Measurements from ENCODE around the gene NDUFS4.
"Not testable (repeated sequence)": the region's sequence is repeated elsewhere in the genome, so short reads cannot be mapped to it uniquely, and the experiment has no call there.

Gene NDUFS4

DNA sequence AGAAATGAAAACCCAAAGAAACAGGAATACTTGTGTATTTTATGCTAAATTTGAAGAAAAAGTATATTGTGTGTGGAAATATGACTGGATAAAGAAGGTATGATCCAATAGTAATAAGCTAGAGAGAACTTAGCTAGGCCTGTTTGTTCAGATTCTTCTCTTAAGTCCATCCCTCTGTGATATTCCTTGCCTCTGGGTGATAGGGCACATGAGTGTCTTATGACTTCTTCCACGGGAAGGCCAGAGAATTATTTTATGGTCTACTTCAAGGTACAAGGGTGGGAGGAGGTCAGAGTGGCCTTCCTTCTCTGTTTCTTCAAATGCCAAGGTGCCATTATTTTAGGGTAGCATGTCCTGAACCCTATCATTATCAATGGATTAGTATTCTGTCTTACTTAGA, 113.7 kb downstream of the NDUFS4 start:
- DNase-seq: no peak

DNA sequence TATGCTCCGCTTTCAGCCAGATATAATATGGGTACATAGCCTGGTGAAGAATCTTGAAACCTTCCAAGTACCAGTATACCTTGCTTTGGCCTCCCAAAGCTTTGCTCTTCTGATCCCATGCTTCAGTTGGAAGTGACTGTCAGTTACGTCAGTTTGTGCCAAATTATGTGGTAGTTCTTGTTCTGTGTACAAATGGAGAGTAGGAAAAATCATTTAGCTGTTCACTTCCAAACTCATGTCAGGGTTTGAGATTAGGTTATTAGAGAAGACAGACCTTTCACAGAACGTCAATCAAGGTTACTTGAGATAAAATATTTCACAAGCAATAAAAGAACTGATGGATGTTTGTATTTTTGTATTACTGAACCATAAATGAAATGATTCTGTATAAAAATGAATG, 117.2 kb downstream of the NDUFS4 start:
- DNase-seq: no peak

DNA sequence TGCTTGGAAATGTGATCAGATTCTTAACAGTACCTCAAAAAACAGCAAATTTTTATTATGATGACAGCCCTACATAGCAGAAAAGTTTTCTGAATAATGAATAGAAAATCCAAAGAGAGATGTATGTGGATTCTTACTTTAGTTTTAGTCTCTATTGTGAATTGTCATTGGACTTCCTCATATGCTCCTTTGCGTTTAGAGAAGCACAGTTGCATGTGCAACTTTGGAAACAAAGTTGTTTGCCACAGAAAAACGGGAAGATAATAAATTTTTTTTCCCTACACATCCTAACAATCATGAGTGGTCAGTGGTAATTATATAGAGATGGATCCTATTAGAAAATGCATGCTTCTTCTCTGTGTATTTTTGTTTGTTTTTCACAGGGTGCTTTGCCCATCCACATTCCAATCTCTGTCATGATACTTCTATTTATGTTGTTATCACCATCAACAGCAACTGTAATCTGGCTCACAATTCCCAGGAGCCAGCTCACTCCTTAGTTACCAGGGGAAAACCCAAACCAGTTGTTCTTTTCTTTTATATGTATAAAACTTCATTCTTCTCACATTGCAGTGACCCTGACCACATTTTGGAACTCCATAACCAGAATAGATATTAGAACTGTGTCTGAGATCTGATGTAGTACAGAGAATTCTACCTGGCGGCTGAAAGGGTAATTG, 118.7 kb downstream of the NDUFS4 start:
- no peak for DNase-seq

DNA sequence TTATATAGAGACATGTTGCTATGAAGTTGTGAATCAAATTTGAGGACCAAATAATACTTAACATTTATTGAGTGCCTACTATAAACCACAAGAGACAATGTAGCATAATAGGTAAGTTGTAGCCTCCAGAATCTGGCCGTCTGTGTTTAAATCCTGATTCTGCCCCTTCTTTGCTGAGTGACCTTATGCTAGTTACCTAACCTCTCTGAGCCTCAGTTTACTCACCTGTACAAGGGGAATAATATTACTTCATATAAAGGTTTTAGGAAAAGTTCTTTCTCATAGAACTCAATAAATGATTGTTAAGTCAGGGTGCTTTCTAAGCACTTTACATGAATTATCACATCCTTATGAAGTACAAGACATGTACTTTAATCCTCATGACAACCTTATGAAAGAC, 120.6 kb downstream of the NDUFS4 start:
- DNase-seq: no peak

DNA sequence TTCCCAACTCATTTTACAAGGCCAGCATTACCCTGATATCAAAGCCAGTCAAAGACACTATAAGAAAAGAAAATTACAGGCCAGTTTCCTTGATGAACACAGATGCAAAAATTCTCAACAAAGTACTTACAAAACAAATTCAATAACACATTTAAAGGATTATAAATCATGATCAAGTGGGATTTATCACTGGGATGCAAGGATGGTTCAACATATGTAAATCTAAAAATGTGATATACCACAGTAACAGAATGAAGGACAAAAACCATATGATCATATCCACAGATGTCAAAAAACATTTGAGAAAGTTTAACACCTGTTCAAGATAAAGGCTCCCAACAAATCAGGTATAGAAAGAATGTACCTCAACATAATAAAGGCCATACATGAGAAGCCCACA, 130.6 kb downstream of the NDUFS4 start:
- DNase-seq: no peak

DNA sequence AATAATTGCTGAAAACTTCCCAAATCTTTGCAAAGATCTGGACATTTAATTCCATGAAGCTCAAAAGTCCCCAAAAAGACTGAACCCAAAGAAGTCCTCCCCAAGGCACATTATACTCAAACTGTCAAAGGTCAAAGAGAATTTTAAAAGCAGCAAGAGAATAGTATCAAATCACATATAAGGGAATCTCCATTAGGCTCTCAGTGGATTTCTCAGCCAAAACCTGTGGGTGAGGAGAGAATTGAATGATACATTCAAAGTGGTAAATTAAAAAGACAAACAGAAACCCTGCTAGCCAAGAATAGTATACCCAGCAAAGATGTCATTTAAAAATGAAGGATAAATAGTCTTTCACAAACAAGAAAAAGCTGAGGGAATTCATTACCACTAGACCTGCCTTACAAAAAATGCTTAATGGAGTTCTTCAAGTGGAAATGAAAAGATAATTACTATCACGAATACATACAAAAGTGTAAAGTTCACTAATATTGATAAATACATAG, 134.1 kb downstream of the NDUFS4 start:
- DNase-seq: no peak

DNA sequence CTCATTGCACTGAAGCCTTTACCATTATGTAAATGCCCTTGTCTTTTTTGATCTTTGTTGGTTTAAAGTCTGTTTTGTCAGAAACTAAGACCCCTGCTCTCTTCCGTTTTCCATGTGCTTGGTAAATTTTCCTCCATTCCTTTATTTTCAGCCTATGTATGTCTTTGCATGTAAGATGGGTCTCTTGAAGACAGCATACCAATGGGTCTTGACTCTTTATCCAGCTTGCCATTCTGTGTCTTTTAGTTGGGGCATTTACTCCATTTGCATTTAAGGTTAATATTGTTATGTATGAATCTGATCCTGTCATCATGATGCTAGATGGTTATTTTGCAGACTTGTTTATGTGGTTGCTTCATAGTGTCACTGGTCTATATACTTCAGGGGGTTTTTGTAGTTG, 150.0 kb downstream of the NDUFS4 start:
- DNase-seq: not testable (repeated sequence)

DNA sequence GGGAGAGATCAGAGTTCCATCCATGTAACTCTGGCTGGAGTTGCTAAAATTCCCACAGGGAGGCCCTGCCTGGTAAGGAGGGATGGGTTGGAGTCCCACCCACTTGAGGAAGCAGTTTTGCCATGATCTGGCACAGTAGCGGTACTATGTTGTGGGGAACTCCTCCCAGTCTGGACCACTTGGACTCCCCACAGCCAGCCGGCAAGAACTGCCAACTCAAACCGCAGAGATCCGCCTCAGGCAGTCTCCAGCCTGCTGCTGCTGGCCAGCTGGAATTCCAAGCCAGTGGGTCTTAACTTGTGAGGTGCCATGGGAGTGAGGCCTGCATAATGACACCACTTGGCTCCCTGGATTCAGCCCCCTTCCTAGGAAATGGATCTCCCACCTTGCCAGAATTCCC, 151.9 kb downstream of the NDUFS4 start:
- no peak for DNase-seq

DNA sequence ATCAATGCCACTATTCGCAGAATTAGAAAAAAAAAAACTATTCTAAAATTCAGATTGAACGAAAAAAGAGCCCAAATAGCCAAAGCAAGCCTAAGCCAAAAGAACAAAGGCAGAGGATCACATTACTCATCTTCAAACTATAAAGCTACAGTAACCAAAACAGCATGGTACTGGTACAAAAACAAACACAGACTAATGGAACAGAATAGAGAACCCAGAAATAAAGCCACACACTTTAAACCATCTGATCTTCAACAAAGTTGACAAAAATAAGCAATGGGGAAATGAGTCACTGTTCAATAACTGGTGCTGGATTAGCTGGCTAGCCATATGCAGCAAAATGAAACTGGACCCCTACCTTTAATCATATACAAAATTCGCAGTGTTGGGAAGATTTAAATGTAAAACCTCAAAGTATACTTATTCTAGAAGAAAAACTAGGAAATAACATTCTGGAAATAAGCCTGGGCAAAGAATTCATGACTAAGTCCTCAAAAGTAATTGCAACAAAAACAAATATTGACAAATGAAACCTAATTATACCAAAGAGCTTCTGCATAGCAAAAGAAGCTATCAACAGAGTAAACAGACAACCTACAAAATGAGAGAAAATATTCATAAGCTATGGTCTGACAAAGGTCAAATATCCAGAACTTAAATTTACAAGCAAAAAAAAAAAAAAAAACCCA, 153.7 kb downstream of the NDUFS4 start:
- no peak for DNase-seq

DNA sequence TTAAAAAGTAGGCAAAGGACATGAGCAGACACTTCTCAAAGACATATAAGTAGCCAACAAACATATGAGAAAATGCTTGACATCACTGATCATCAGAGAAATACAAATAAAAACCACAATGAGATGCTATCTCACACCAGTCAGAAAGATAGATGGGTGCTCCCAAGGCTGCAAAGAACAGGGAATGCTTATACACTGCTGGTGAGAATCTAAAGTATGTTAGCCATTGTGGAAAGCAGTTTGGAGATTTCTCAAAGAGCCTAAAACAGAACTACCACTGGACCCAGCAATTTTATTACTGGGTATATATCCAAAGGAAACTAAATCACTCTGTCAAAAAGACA, 154.2 kb downstream of the NDUFS4 start:
- no peak for DNase-seq

DNA sequence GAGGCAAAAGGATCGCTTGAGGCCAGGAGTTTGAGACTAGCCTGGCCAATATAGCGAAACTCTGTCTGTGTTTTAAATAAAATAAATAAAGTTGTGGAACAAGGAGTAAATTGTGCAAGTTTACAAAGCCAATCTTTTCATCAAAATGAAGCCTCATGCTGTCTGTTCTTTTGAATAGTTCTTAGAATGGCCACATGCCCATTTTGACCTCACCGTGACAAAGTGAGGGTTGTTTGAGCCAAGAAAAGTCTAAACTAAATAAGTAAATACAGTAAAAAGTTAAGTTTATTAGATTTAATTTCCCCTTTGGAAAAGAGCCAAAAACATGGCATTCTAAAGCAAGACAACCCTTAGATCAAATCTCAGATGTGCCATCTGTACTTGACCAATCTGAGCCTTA, 165.7 kb downstream of the NDUFS4 start:
- DNase-seq: no peak

DNA sequence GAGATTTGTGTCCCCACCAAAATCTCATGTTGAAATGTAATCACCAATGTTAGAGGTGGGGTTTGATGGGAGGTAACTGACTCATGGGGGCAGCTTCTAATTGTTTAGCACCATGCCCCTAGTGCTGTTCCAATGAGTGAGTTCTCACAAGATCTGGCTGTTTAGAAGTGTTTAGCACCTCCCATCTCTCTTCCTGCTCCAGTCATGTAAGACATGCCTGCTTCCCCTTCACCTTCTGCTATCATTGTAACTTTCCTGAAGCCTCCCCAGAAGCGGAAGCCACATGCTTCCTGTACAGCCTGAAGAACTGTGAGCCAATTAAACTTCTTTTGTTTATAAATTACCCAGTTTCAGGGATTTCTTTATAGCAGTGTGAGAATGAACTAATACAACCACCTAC, 170.5 kb downstream of the NDUFS4 start:
- no peak for DNase-seq

Data from NCI-H524 treated with DMSO at 0.1 percent for 48 hours (cell line).